CD14-positive monocyte (primary cell): ENCODE results near the gene FOSB. TPM values are rescaled to one million over a fixed set of nuclear protein-coding genes. Genes with fewer than 3 reads are reported as not detected.

Experiments used
- DNase-seq, 3 donors: peaks; one replicate each; pipeline ENCODE4 v3.0.0-alpha.2; 2011 to 2022
- H2AFZ ChIP-seq: 2 replicates; pipeline ENCODE4 v1.6.0; 2012; ENCODE audit warnings: mild to moderate bottlenecking, low read depth, low read length, inconsistent platforms; ENCODE audit not compliant: insufficient read depth, poor library complexity, severe bottlenecking
- H3K27ac ChIP-seq, 2 donors: 1 replicate in 1 of 2; 2 replicates in 1 of 2; pipeline ENCODE4 v1.5.1; 2012 to 2013; ENCODE audit warnings: low read length in 2 of 2, control low read depth in 1 of 2, inconsistent platforms in 1 of 2, low read depth in 1 of 2, mild to moderate bottlenecking in 1 of 2
- H3K27me3 ChIP-seq, 2 donors: one replicate each; pipeline versions ENCODE4 v1.6.0 to v1.6.1; 2011 to 2013; ENCODE audit warnings: low read length in 2 of 2; ENCODE audit not compliant: control insufficient read depth in 2 of 2, insufficient read depth in 2 of 2
- H3K36me3 ChIP-seq, 2 donors: replicated peaks in 1 of 2; 1 replicate in 1 of 2; 2 replicates in 1 of 2; pipeline versions ENCODE4 v1.5.1 to v1.6.1; 2012 to 2013; ENCODE audit warnings: low read length in 2 of 2, control low read depth in 1 of 2, inconsistent platforms in 1 of 2, mild to moderate bottlenecking in 1 of 2; ENCODE audit not compliant: insufficient read depth in 2 of 2, control insufficient read depth in 1 of 2
- H3K4me1 ChIP-seq, 2 donors: 1 replicate in 1 of 2; 2 replicates in 1 of 2; pipeline versions ENCODE4 v1.5.1 to v1.6.1; 2012 to 2013; ENCODE audit warnings: low read length in 2 of 2, control low read depth in 1 of 2, inconsistent platforms in 1 of 2, mild to moderate bottlenecking in 1 of 2, moderate library complexity in 1 of 2; ENCODE audit not compliant: insufficient read depth in 2 of 2, control insufficient read depth in 1 of 2
- H3K4me2 ChIP-seq: replicated peaks from 2 replicates; pipeline ENCODE3; 2012; ENCODE audit warnings: low read length, moderate library complexity, mild to moderate bottlenecking; ENCODE audit not compliant: poor library complexity, severe bottlenecking; ENCODE audit errors: extremely low read depth
- H3K4me3 ChIP-seq, 3 experiments: fragments of 200-600 bp in 1 of 3; sonication (generic) in 1 of 3; replicated peaks in 1 of 3; 1 replicate in 2 of 3; 2 replicates in 1 of 3; pipeline ENCODE4 v1.5.1; 2011 to 2013; ENCODE audit warnings: low read length in 3 of 3, mild to moderate bottlenecking in 3 of 3, control low read depth in 2 of 3, low read depth in 2 of 3, inconsistent platforms in 1 of 3, moderate library complexity in 1 of 3
- H3K79me2 ChIP-seq: 2 replicates; pipeline ENCODE4 v1.6.0; 2012; ENCODE audit warnings: mild to moderate bottlenecking, control low read depth, inconsistent platforms, low read length, moderate library complexity; ENCODE audit not compliant: insufficient read depth
- H3K9ac ChIP-seq: 2 replicates; pipeline ENCODE4 v1.6.0; 2017; ENCODE audit warnings: low read length, mild to moderate bottlenecking; ENCODE audit not compliant: insufficient read depth, poor library complexity, severe bottlenecking
- H3K9me3 ChIP-seq, 2 donors: replicated peaks in 1 of 2; 1 replicate in 1 of 2; 2 replicates in 1 of 2; pipeline versions ENCODE4 v1.5.1 to v1.6.1; 2012 to 2013; ENCODE audit warnings: low read length in 2 of 2, control low read depth in 1 of 2; ENCODE audit not compliant: control insufficient read depth in 1 of 2, insufficient read depth in 1 of 2
- H4K20me1 ChIP-seq: 2 replicates; pipeline ENCODE4 v1.6.0; 2012; ENCODE audit warnings: mild to moderate bottlenecking, low read length, control low read depth, moderate library complexity; ENCODE audit not compliant: insufficient read depth
- H3K27ac Mint-ChIP-seq, 7 donors: one replicate each; pipeline ENCODE4 v1.8.0; 2020; ENCODE audit warnings: mild to moderate bottlenecking in 7 of 7, mixed read lengths in 7 of 7, moderate library complexity in 6 of 7, inconsistent platforms in 2 of 7
- H3K27me3 Mint-ChIP-seq, 3 donors: one replicate each; pipeline ENCODE4 v1.8.0; 2021 to 2022; ENCODE audit warnings: low read depth in 3 of 3, mild to moderate bottlenecking in 3 of 3, mixed read lengths in 3 of 3, moderate library complexity in 3 of 3, inconsistent platforms in 1 of 3
- H3K36me3 Mint-ChIP-seq, 2 donors: one replicate each; pipeline ENCODE4 v1.8.0; 2020; ENCODE audit warnings: mixed read lengths in 2 of 2, inconsistent platforms in 1 of 2, mild to moderate bottlenecking in 1 of 2
- H3K4me1 Mint-ChIP-seq: one replicate; pipeline ENCODE4 v1.8.0; 2020; ENCODE audit warnings: mild to moderate bottlenecking, mixed read lengths
- H3K4me3 Mint-ChIP-seq, 2 donors: one replicate each; pipeline ENCODE4 v1.8.0; 2020; ENCODE audit warnings: mild to moderate bottlenecking in 2 of 2, mixed read lengths in 2 of 2, moderate library complexity in 1 of 2
- H3K9me3 Mint-ChIP-seq, 7 donors: one replicate each; pipeline ENCODE4 v1.8.0; 2020 to 2022; ENCODE audit warnings: mixed read lengths in 7 of 7, mild to moderate bottlenecking in 6 of 7, moderate library complexity in 6 of 7, inconsistent platforms in 2 of 7
- WGBS: methylation state at CpG from one replicate; pipeline ENCODE4 v1.1.5; 2013; ENCODE audit warnings: missing lambda C conversion rate; ENCODE audit not compliant: insufficient coverage; 5-methylcytosine and 5-hydroxymethylcytosine counted together
- intact Hi-C, 2 donors: fragments of 100-400 bp; cut with micrococcal nuclease; formaldehyde crosslinking; loops; one replicate each; pipeline versions ENCODE4 v1.15.0 to v1.15.1; 2023
- polyA plus RNA-seq, 3 donors: library from polyadenylated mRNA; depleted of rRNA in 1 of 3; unstranded in 2 of 3; stranded (reverse) in 1 of 3; fragments of 300-500 nt in 2 of 3; fragments of >200 nt in 1 of 3; fragmentation: Illumina TruSeq in 2 of 3; gene quantifications; 1 replicate in 2 of 3; 2 replicates in 1 of 3; pipeline ENCODE4 v1.2.3, GENCODE V29; 2012 to 2021
- TF ChIP-seq, protein P1 (sequence below): fragments of 200-600 bp; IDR thresholded peaks from one replicate; pipeline ENCODE4 v1.8.0; 2022; ENCODE audit warnings: antibody characterized with exemption, mild to moderate bottlenecking

The FOSB gene
- polyA plus RNA-seq, 3 donors, result 27.3 to 840 (median 28.2) TPM

DNA sequence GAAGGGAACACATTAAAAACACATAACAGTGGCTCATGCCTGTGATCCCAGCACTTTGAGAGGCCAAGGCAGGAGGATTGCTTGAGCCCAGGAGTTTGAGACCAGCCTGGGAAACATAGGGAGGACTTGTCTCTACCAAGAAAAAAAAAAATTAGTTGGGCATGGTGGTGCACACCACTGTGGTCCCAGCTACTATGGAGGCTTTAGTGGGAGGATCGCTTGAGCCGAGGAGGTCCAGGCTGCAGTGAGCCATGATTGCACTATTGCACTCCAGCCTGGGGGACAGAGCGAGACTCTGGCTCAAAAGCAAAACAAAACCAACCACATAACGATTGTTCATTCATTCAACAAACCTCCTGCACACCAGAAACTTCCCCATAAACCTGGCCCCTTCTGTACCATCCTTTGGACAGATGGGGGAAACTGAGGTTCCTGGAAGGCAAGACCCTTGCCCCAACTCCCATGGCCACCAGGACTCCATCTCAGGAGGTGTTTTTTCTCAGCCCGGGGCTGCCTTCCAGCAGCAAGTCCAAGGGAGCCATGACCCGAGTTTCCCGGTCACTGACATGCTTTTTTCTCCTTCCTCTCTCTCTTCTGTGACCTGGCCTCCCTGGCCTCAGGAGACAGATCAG lies 4.3 kb downstream of the FOSB start:
- peak overlapping the region; percentile 81 for H3K4me2 ChIP-seq
- no peak overlapping the region for H3K27ac ChIP-seq
- H3K27me3 Mint-ChIP-seq, result peaks cover 76 to 94% (median 78%) of the 10 kb centered on the region in 3 donors
- H3K4me3 Mint-ChIP-seq, result peak overlapping the region; percentile 99
- TF ChIP-seq, protein P1, sequence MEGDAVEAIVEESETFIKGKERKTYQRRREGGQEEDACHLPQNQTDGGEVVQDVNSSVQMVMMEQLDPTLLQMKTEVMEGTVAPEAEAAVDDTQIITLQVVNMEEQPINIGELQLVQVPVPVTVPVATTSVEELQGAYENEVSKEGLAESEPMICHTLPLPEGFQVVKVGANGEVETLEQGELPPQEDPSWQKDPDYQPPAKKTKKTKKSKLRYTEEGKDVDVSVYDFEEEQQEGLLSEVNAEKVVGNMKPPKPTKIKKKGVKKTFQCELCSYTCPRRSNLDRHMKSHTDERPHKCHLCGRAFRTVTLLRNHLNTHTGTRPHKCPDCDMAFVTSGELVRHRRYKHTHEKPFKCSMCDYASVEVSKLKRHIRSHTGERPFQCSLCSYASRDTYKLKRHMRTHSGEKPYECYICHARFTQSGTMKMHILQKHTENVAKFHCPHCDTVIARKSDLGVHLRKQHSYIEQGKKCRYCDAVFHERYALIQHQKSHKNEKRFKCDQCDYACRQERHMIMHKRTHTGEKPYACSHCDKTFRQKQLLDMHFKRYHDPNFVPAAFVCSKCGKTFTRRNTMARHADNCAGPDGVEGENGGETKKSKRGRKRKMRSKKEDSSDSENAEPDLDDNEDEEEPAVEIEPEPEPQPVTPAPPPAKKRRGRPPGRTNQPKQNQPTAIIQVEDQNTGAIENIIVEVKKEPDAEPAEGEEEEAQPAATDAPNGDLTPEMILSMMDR, result no peak
- H3K79me2 ChIP-seq, result no peaks in the 10 kb centered on the region
- H3K4me1 Mint-ChIP-seq, result peaks cover 44% of the 10 kb centered on the region
- WGBS, result 63% methylated on average over 7 of the region's 7 CpGs
- intact Hi-C loops, result no loop called here
- H3K27ac Mint-ChIP-seq, result peak overlapping the region in 4 of 7 donors; percentile 15 to 66 (median 40)
- peaks cover 31 to 36% of the 10 kb centered on the region in 2 donors for H3K4me1 ChIP-seq
- H3K9me3 ChIP-seq, result peaks cover 0 to 12% of the 10 kb centered on the region in 2 donors
- no peak overlapping the region for H2AFZ ChIP-seq
- H3K9ac ChIP-seq, result no peak overlapping the region
- H3K36me3 ChIP-seq, result peaks cover 0 to 9% of the 10 kb centered on the region in 2 donors
- peak overlapping the region in 2 of 3 experiments; percentile 87 to 98 for H3K4me3 ChIP-seq
- peaks cover 74% of the 10 kb centered on the region for H4K20me1 ChIP-seq
- DNase-seq, result peak in 2 of 3 donors; percentile 7 to 17
- peaks cover 21 to 65% of the 10 kb centered on the region in 2 donors for H3K27me3 ChIP-seq
- peaks cover 44 to 57% of the 10 kb centered on the region in 2 donors for H3K36me3 Mint-ChIP-seq
- peaks cover 10 to 60% (median 39%) of the 10 kb centered on the region in 7 donors for H3K9me3 Mint-ChIP-seq

GRCh38 chr19:45472563-45473366 lies 5.0 kb downstream of the FOSB start:
- H2AFZ ChIP-seq, result no peak overlapping the region
- no peak overlapping the region for H3K27ac ChIP-seq
- Mint-ChIP-seq H3K9me3 (peaks cover 10 to 62% (median 39%) of the 10 kb centered on the region in 7 donors), H3K4me3 (peak overlapping the region; percentile 99), H3K4me1 (peaks cover 45% of the 10 kb centered on the region), H3K36me3 (peaks cover 44 to 57% of the 10 kb centered on the region in 2 donors), H3K27me3 (peaks cover 78 to 95% (median 80%) of the 10 kb centered on the region in 3 donors), H3K27ac (peak overlapping the region in 4 of 7 donors; percentile 15 to 89 (median 68))
- H3K27me3 ChIP-seq, result peaks cover 21 to 66% of the 10 kb centered on the region in 2 donors
- peaks cover 0 to 9% of the 10 kb centered on the region in 2 donors for H3K36me3 ChIP-seq
- H3K9ac ChIP-seq, result no peak overlapping the region
- peaks cover 0 to 12% of the 10 kb centered on the region in 2 donors for H3K9me3 ChIP-seq
- H3K4me3 ChIP-seq, result peak overlapping the region in 2 of 3 experiments; percentile 16 to 98
- H3K79me2 ChIP-seq, result no peaks in the 10 kb centered on the region
- 13% methylated on average over 28 of the region's 44 CpGs for WGBS
- H4K20me1 ChIP-seq, result peaks cover 74% of the 10 kb centered on the region
- H3K4me1 ChIP-seq, result peaks cover 32 to 38% of the 10 kb centered on the region in 2 donors
- intact Hi-C loops, result no loop called here
- DNase-seq, result peak in 2 of 3 donors; percentile 35 to 39
- TF ChIP-seq, protein P1, result no peak
- H3K4me2 ChIP-seq, result peak overlapping the region; percentile 81
